Measurements from ENCODE around the gene LDB3. TPM values are rescaled to one million over a fixed set of nuclear protein-coding genes. Genes with fewer than 3 reads are reported as not detected.

Gene LDB3
- total RNA-seq, 3 donors from 2014 or later: 0.96 to 22.7 (median 3.2) TPM

- TF ChIP-seq CTCF (IDR thresholded peaks at IDR 0.05): no peak
- DNase-seq (no peak), ATAC-seq (no peak)
- Histone ChIP-seq H3K36me3 (ENCODE audit: low read depth) (no peaks in the 10 kb centered on the region), H3K4me1 (ENCODE audit: low read depth) (peaks cover 15% of the 10 kb centered on the region), H3K4me3 (no peak overlapping the region), H3K9me3 (no peaks in the 10 kb centered on the region)
- intact Hi-C loops (cut with DNase I, micrococcal nuclease): no loop called here
Measured at GRCh38 chr10:86673216-86673826, 5.0 kb downstream of the LDB3 start.

- H3K36me3 ChIP-seq (ENCODE audit: low read depth): no peaks in the 10 kb centered on the region
- H3K9me3 ChIP-seq: no peaks in the 10 kb centered on the region
- TF ChIP-seq CTCF (IDR thresholded peaks at IDR 0.05): no peak
- intact Hi-C loops (cut with DNase I, micrococcal nuclease): no loop called here
- DNase-seq (no peak), ATAC-seq (peak; percentile 12)
- no peak overlapping the region for H3K4me3 ChIP-seq
- peaks cover 15% of the 10 kb centered on the region for H3K4me1 ChIP-seq (ENCODE audit: low read depth)
Measured at GRCh38 chr10:86673827-86674581, 5.7 kb downstream of the LDB3 start.

- Histone ChIP-seq H3K9me3 (no peaks in the 10 kb centered on the region), H3K36me3 (ENCODE audit: low read depth) (no peaks in the 10 kb centered on the region), H3K4me3 (no peak overlapping the region), H3K4me1 (ENCODE audit: low read depth) (peaks cover 21% of the 10 kb centered on the region)
- DNase-seq: no peak
- TF ChIP-seq CTCF (IDR thresholded peaks at IDR 0.05): no peak
- intact Hi-C loops (cut with DNase I, micrococcal nuclease): no loop called here
- no peak for ATAC-seq
Measured at GRCh38 chr10:86674912-86675311, 6.6 kb downstream of the LDB3 start.

GRCh38 chr10:86677374-86677773 is 9.1 kb downstream of the LDB3 start:
- H3K4me1 ChIP-seq (ENCODE audit: low read depth): peaks cover 7% of the 10 kb centered on the region
- H3K36me3 ChIP-seq (ENCODE audit: low read depth): no peaks in the 10 kb centered on the region
- intact Hi-C loops (cut with DNase I, micrococcal nuclease): no loop called here
- DNase-seq (no peak), ATAC-seq (no peak)
- H3K4me3 ChIP-seq: no peak overlapping the region
- no peak for TF ChIP-seq CTCF (IDR thresholded peaks at IDR 0.05)
- no peaks in the 10 kb centered on the region for H3K9me3 ChIP-seq

GRCh38 chr10:86678999-86679792 is 10.9 kb downstream of the LDB3 start:
- TF ChIP-seq CTCF (IDR thresholded peaks at IDR 0.05): no peak
- ATAC-seq (peak; percentile 35), DNase-seq (peak in 2 of 3 donors; percentile 47 to 56)
- Histone ChIP-seq H3K4me3 (no peak overlapping the region), H3K9me3 (no peaks in the 10 kb centered on the region), H3K36me3 (ENCODE audit: low read depth) (no peaks in the 10 kb centered on the region), H3K4me1 (ENCODE audit: low read depth) (peaks cover 7% of the 10 kb centered on the region)
- intact Hi-C loops (cut with DNase I, micrococcal nuclease): no loop called here
